ENCODE results near the gene ETV7.

The ETV7 gene

DNA sequence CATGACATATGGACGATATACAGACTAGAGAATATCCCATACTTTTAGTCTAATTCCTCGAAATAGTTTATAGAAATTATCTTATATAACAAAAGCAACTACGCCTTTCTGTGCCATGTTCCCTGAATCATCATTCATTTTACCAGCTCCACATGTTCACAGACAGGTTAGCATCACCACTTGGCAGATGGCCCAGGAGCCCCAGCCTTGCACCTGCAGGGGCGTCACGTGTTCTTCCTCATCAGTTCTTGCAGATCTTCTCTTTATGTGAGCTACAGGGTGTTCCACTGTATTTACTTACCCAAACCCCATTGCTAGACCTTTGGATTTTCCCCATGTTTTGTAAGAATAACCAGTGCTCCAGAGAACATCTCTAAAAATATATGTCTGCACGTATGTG, 38.2 kb downstream of the ETV7 start:
- H3K4me3 ChIP-seq (ENCODE audit: low read length) = no peak overlapping the region
- no peak for DNase-seq (ENCODE audit: low read depth)
- TF ChIP-seq, protein P1, sequence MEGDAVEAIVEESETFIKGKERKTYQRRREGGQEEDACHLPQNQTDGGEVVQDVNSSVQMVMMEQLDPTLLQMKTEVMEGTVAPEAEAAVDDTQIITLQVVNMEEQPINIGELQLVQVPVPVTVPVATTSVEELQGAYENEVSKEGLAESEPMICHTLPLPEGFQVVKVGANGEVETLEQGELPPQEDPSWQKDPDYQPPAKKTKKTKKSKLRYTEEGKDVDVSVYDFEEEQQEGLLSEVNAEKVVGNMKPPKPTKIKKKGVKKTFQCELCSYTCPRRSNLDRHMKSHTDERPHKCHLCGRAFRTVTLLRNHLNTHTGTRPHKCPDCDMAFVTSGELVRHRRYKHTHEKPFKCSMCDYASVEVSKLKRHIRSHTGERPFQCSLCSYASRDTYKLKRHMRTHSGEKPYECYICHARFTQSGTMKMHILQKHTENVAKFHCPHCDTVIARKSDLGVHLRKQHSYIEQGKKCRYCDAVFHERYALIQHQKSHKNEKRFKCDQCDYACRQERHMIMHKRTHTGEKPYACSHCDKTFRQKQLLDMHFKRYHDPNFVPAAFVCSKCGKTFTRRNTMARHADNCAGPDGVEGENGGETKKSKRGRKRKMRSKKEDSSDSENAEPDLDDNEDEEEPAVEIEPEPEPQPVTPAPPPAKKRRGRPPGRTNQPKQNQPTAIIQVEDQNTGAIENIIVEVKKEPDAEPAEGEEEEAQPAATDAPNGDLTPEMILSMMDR (conservative IDR thresholded peaks at IDR 0.05; ENCODE audit: low read depth, low read length) = no peak

DNA sequence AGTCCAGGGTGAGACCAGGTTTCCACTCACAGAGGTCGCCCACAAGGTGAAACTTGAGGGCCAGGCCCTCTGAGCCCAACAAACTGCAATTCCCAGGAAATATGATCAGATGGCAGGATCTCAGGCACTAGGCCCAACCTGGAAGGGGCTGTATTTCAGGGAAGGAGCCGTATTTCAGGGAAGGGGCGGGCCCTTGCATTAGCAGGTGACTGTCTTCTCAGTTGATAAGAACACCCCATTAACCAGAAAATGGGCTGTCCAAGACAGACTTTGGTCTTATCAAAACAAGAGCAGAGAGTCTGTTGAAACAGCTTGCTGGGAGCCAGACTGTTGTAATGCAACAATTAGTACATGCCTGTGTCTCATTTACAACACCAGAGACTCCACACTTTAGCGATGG, 39.8 kb downstream of the ETV7 start:
- TF ChIP-seq, protein P1 (conservative IDR thresholded peaks at IDR 0.05; ENCODE audit: low read depth, low read length) = no peak
- no peak overlapping the region for H3K4me3 ChIP-seq (ENCODE audit: low read length)
- no peak for DNase-seq (ENCODE audit: low read depth)

DNA sequence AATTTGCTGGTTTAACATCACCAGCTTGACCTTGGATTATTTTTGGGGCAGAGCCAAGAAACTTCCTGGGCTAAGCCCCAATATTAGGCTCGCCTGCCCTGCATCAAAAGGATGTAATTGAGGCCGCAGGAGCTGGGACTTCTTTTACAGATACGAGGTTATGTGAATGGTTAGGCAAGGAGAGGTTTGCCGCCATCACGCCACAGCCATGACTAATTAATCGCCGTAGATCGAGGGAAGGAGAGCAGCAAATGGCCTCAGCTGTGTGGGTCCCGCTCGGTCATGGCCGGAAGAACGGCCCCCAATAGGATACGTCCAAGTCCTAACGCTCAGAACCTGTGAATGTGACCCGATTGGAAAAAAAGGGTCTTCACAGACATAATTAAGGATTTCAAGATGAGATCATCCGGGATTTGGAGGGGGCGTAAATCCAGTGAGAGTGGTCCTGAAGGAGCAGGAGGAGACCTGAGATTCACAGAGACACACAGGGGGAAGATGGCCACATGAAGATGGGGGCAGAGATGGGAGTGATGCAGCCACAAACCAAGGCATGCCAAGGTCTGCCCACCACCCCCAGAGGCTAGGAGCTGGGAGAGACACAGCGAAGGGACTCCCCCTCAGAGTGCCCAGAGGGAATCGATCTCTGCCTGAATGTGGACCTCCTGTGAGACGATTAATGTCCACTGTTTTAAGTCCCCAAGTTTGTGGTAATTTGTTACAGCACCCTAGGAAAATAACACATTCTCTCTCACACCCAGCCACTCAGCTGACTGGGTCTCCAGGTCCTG, 40.8 kb downstream of the ETV7 start:
- TF ChIP-seq, protein P1 (conservative IDR thresholded peaks at IDR 0.05; ENCODE audit: low read depth, low read length) = no peak

DNA sequence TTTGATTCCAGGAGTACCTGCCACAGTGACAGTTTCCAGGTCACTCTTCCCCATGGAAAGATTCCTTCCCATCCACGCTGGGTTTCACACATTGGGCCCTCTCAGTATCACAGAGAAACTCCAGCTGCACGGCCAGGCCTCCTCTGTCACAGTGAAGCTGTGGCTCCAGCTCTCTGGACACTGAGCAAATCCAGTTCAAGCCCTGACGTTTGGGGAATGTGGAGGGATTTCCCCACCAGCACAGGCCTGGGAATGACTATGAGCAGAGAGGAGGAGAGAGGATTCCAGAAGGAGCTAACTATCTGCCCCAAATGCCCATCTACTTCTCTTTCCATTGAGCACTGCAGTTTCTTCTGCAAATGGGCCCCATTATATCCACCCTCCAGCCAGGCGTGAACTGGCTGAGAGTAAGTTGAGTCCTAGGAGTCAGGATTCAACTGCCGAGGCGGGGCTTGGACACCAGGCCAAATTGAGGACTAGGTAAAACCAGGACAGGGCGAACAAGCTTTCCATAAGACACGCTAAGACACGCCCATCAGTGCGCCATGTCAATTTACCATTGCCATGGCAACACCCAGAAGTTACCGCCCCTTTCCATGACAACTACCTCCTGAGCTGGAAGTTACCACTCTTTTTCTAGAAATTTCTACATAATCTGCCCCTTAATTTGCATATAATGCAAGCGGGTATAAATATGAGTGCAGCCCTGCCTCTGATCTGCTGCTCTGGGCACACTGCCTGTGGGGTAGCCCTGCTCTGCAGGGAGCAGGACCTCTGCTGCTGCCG, 41.6 kb downstream of the ETV7 start:
- TF ChIP-seq, protein P1 (conservative IDR thresholded peaks at IDR 0.05; ENCODE audit: low read depth, low read length) = no peak
- DNase-seq (ENCODE audit: low read depth) = no peak
- no peak overlapping the region for H3K4me3 ChIP-seq (ENCODE audit: low read length)

More for the DNA sequence above, 40.8 kb downstream of the ETV7 start:
- no peak for DNase-seq (ENCODE audit: low read depth)
- H3K4me3 ChIP-seq (ENCODE audit: low read length) = no peak overlapping the region

DNA sequence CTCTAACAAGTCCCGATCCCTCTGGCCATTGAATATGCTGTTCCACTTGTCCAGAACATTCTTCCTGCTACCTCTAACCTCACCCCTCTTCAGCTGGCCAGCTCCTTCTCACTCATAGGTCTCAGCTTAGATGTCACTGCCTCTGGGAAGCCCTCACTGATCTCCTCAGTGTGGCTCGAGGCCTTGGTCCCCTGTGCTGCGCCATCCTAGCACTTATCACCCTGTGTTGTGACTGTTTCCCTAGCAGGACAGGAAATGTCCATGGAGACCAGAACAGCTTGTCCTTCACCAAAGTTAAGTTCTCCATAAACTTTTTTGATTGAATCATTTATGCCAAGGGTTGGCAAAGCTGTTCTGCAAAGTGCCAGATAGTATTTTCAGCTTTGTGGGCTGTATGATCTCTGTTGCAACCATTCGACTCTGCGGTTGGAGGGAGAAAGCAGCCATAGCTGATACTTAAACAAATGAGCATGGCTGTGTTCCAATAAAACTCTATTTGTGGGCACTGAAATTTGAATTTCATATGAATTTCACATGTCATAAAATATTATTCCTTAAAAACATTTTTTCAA, 44.3 kb downstream of the ETV7 start:
- TF ChIP-seq, protein P1 (conservative IDR thresholded peaks at IDR 0.05; ENCODE audit: low read depth, low read length) = no peak
- no peak overlapping the region for H3K4me3 ChIP-seq (ENCODE audit: low read length)
- no peak for DNase-seq (ENCODE audit: low read depth)

DNA sequence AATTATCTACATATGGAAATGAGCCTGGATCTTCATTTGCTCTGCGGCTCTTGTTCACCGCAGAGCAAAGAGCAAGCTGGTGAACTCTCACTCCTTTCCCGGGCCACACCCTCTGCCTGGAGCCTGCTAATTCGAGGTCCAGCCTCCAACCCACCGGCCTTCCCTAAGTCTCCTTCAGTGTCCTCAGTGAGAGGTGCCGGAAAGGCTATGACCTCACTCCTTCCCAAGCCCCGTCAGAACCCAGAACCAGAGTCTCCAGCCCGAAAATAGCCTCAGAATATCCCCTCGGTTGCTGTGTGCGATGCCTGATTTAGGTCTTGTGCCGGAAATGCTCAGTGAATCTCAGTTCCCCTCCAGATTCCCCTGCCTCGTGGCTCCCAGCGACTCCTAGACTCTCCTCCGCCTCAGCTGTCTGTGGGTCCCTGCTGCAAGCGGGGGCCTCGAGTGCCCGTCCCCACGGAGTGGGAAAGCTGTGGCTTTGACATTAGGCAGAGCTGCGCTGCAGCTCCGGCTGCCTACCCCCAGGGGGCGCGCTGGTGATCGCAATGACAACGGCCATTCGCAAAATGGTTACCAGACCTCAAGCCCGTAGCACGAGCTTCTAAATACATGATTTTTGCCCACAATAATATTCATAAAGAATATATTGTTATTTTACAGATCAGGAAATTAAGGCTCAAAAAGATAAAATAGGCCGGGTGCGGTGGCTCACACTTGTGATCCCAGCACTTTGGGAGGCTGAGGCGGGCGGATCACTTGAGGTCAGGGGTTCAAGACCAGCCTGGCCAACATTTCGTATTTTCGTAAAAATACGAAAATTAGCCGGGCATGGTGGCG, 46.6 kb downstream of the ETV7 start:
- H3K4me3 ChIP-seq (ENCODE audit: low read length) = peak overlapping the region; percentile 30
- DNase-seq (ENCODE audit: low read depth) = no peak
- TF ChIP-seq, protein P1 (conservative IDR thresholded peaks at IDR 0.05; ENCODE audit: low read depth, low read length) = peak; percentile 99
